Esophagus muscularis mucosa (tissue), 4 donors: Measurements from ENCODE around the gene SMIM17. TPM values are rescaled to one million over a fixed set of nuclear protein-coding genes. Genes with fewer than 3 reads are reported as not detected.

Experiments
- DNase-seq: peaks from one replicate; pipeline ENCODE4 v3.0.0-alpha.2; 2017; ENCODE audit errors: extremely low spot score
- H3K27ac ChIP-seq, 4 donors: fragments of 200-600 bp; sonication (generic); replicated peaks in 1 of 4; 1 replicate in 3 of 4; 2 replicates in 1 of 4; pipeline ENCODE4 v1.5.1; 2016 to 2019; ENCODE audit warnings: mild to moderate bottlenecking in 1 of 4
- H3K27me3 ChIP-seq, 4 donors: fragments of 200-600 bp; sonication (generic); one replicate each; pipeline versions ENCODE4 v1.5.1 to v1.6.0; 2016 to 2019
- H3K36me3 ChIP-seq, 4 donors: fragments of 200-600 bp; sonication (generic); one replicate each; pipeline ENCODE4 v1.5.1; 2016 to 2019
- H3K4me1 ChIP-seq, 4 donors: fragments of 200-600 bp; sonication (generic); one replicate each; pipeline ENCODE4 v1.5.1; 2016 to 2019
- H3K4me3 ChIP-seq, 4 donors: fragments of 200-600 bp; sonication (generic); 1 replicate in 2 of 4; 2 replicates in 2 of 4; pipeline ENCODE4 v1.5.1; 2016 to 2019; ENCODE audit warnings: mild to moderate bottlenecking in 4 of 4, moderate library complexity in 1 of 4
- H3K9me3 ChIP-seq, 4 donors: fragments of 200-600 bp; sonication (generic); 1 replicate in 3 of 4; 2 replicates in 1 of 4; pipeline ENCODE4 v1.5.1; 2016 to 2019
- EP300 ChIP-seq: sonication (generic); formaldehyde crosslinking; IDR thresholded peaks from one replicate; pipeline ENCODE4 v1.6.1; 2017; ENCODE audit warnings: antibody characterized with exemption
- POLR2A ChIP-seq: fragments of 450-650 bp; IDR thresholded peaks from one replicate; pipeline ENCODE4 v1.6.1; 2017; ENCODE audit warnings: antibody characterized with exemption, moderate library complexity, mild to moderate bottlenecking, low read depth
- POLR2AphosphoS5 ChIP-seq, 2 donors: sonication (generic); formaldehyde crosslinking; IDR thresholded peaks; one replicate each; pipeline ENCODE4 v1.6.1; 2017; ENCODE audit warnings: antibody characterized with exemption in 2 of 2
- WGBS: methylation state at CpG from one replicate; pipeline ENCODE4 v1.1.5; 2018; 5-methylcytosine and 5-hydroxymethylcytosine counted together
- intact Hi-C: fragments of 100-400 bp; cut with DNase I; formaldehyde crosslinking; loops from one replicate; pipeline ENCODE4 v1.15.1; 2023
- total RNA-seq, 4 donors: library from RNA; depleted of rRNA; stranded (reverse); fragments of >200 nt; gene quantifications; one replicate each; pipeline versions ENCODE4 v1.1.0 to v1.2.1, GENCODE V29; 2016
- TF ChIP-seq, protein P1 (sequence below), 3 experiments: fragments of 200-600 bp in 2 of 3; fragments of 450-650 bp in 1 of 3; sonication (generic) in 2 of 3; IDR thresholded peaks; one replicate each; pipeline ENCODE4 v1.5.1; 2017 to 2019; ENCODE audit warnings: antibody characterized with exemption in 3 of 3, mild to moderate bottlenecking in 2 of 3, moderate library complexity in 1 of 3

The SMIM17 gene
- total RNA-seq, 4 donors from 2014 or later, result 0.65 TPM; not detected in 3

DNA sequence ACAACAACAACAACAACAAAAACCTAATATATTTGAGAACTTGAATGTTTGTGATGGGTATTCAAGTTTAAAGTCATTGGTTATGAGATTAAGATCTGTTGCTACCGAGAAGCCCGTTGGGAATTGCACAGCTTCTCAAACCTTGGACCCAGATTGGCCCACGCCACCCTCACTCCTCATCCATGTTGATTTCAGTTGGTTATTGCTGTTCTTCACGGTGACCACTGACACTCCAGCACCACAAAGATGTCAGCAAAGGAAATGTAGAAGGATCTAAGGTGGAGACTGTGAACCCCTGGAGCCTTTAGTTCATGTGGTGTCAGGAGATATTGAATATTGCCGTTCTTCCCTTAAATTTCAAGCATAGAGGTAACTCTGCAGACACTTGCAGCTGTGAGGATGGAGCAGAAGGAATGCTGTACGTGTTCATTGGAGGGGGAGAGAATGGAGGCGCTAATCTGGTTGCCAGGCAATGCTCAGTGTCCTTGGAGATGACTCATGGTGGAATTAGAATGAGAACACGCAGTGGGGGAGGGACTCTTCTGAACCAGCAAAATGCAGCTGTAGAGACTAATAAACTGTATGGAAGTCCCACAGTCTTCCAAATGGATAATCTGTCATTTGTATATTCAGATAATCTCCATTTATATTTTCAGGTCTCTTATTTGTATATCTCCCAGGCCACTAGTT is 49.4 kb downstream of the SMIM17 start:
- 78% methylated on average over 8 of the region's 8 CpGs for WGBS
- Histone ChIP-seq H3K9me3 (no peaks in the 10 kb centered on the region), H3K36me3 (no peaks in the 10 kb centered on the region), H3K4me3 (no peak overlapping the region), H3K27me3 (no peaks in the 10 kb centered on the region), H3K27ac (no peak overlapping the region), H3K4me1 (no peaks in the 10 kb centered on the region)
- intact Hi-C loops, result no loop called here
- no peak for DNase-seq
- TF ChIP-seq, protein P1, sequence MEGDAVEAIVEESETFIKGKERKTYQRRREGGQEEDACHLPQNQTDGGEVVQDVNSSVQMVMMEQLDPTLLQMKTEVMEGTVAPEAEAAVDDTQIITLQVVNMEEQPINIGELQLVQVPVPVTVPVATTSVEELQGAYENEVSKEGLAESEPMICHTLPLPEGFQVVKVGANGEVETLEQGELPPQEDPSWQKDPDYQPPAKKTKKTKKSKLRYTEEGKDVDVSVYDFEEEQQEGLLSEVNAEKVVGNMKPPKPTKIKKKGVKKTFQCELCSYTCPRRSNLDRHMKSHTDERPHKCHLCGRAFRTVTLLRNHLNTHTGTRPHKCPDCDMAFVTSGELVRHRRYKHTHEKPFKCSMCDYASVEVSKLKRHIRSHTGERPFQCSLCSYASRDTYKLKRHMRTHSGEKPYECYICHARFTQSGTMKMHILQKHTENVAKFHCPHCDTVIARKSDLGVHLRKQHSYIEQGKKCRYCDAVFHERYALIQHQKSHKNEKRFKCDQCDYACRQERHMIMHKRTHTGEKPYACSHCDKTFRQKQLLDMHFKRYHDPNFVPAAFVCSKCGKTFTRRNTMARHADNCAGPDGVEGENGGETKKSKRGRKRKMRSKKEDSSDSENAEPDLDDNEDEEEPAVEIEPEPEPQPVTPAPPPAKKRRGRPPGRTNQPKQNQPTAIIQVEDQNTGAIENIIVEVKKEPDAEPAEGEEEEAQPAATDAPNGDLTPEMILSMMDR (IDR thresholded peaks at IDR 0.05), result no peak
- TF ChIP-seq EP300 (no peak), POLR2A (no peak), POLR2AphosphoS5 (IDR thresholded peaks at IDR 0.05) (no peak)

- DNase-seq, result no peak
- Histone ChIP-seq H3K36me3 (no peaks in the 10 kb centered on the region), H3K4me1 (no peaks in the 10 kb centered on the region), H3K27ac (no peak overlapping the region), H3K4me3 (no peak overlapping the region), H3K27me3 (no peaks in the 10 kb centered on the region), H3K9me3 (no peaks in the 10 kb centered on the region)
- no peak for TF ChIP-seq POLR2AphosphoS5 (IDR thresholded peaks at IDR 0.05)
- TF ChIP-seq EP300, result no peak
- TF ChIP-seq, protein P1 (IDR thresholded peaks at IDR 0.05), result no peak
- no peak for TF ChIP-seq POLR2A
- intact Hi-C loops, result no loop called here
- 75% methylated on average over 3 of the region's 3 CpGs for WGBS
Measured at GRCh38 chr19:56699552-56699951, 56.6 kb downstream of the SMIM17 start.

GRCh38 chr19:56701895-56702294 is 58.9 kb downstream of the SMIM17 start:
- intact Hi-C loops, result no loop called here
- Histone ChIP-seq H3K9me3 (no peaks in the 10 kb centered on the region), H3K27me3 (no peaks in the 10 kb centered on the region), H3K4me1 (no peaks in the 10 kb centered on the region), H3K27ac (no peak overlapping the region), H3K36me3 (no peaks in the 10 kb centered on the region), H3K4me3 (no peak overlapping the region)
- DNase-seq, result no peak
- 48% methylated on average over 1 of the region's 1 CpG for WGBS
- no peak for TF ChIP-seq EP300
- no peak for TF ChIP-seq POLR2A
- TF ChIP-seq, protein P1 (IDR thresholded peaks at IDR 0.05), result no peak
- TF ChIP-seq POLR2AphosphoS5 (IDR thresholded peaks at IDR 0.05), result no peak

GRCh38 chr19:56705939-56706338 is 63.0 kb downstream of the SMIM17 start:
- Histone ChIP-seq H3K9me3 (no peaks in the 10 kb centered on the region), H3K27ac (no peak overlapping the region), H3K27me3 (no peaks in the 10 kb centered on the region), H3K36me3 (peaks cover 0 to 8% (median 0%) of the 10 kb centered on the region in 4 donors), H3K4me3 (no peak overlapping the region), H3K4me1 (no peaks in the 10 kb centered on the region)
- intact Hi-C loops, result no loop called here
- WGBS, result 58% methylated on average over 1 of the region's 1 CpG
- DNase-seq, result no peak
- TF ChIP-seq POLR2A, result no peak
- TF ChIP-seq POLR2AphosphoS5 (IDR thresholded peaks at IDR 0.05), result no peak
- TF ChIP-seq, protein P1 (IDR thresholded peaks at IDR 0.05), result no peak
- no peak for TF ChIP-seq EP300

Other genes starting within 250 kb of the SMIM17 start
- gene ZNF582, start 249.6 kb upstream of the SMIM17 start, total RNA-seq, result 1 to 10 TPM; 4.1 to 5.5 (median 4.8) TPM
- 10 to 100 TPM in 1 of 4 donors, 1 to 10 TPM in 3; 3.8 to 11.8 (median 6.6) TPM for gene ZNF583, start 238.8 kb upstream of the SMIM17 start, total RNA-seq
- 1 to 10 TPM; 2.1 to 4.0 (median 3.2) TPM for gene ZNF667, start 165.8 kb upstream of the SMIM17 start, total RNA-seq
- 10 to 100 TPM in 3 of 4 donors, 1 to 10 TPM in 1; 8.6 to 11.2 (median 10.9) TPM for gene ZNF471, start 135.3 kb upstream of the SMIM17 start, total RNA-seq
- gene ZFP28, start 104.2 kb upstream of the SMIM17 start, total RNA-seq, result 10 to 100 TPM; 10.3 to 20.2 (median 12.7) TPM
- 1 to 10 TPM; 7.1 to 9.2 (median 7.4) TPM for gene ZNF470, start 75.7 kb upstream of the SMIM17 start, total RNA-seq
- 10 to 100 TPM; 12.6 to 25.9 (median 19.6) TPM for gene ZNF71, start 47.9 kb upstream of the SMIM17 start, total RNA-seq
- gene ZNF835, start 28.6 kb downstream of the SMIM17 start, total RNA-seq, result 10 to 100 TPM in 1 of 4 donors, 1 to 10 TPM in 3; 3.0 to 11.4 (median 6.7) TPM
- 10 to 100 TPM in 3 of 4 donors, 1 to 10 TPM in 1; 9.8 to 13.7 (median 10.4) TPM for gene PEG3, start 197.6 kb downstream of the SMIM17 start, total RNA-seq
- 1 to 10 TPM in 1 of 4 donors, not detected in 3; 1.2 TPM for gene ZIM2, start 197.6 kb downstream of the SMIM17 start, total RNA-seq